Fibroblast of lung (primary cell): ENCODE measurements around the gene DPH5. TPM values are rescaled to one million over a fixed set of nuclear protein-coding genes. Genes with fewer than 3 reads are reported as not detected.
"Not testable (repeated sequence)": the region's sequence is repeated elsewhere in the genome, so short reads cannot be mapped to it uniquely, and the experiment has no call there.

Experiments
- DNase-seq, 2 donors: peaks; one replicate each; pipeline versions ENCODE4 v3.0.0 to v3.0.0-alpha.2; 2010; ENCODE audit warnings: low read depth in 2 of 2
- H2AFZ ChIP-seq: 2 replicates; pipeline ENCODE4 v1.5.1; 2012; ENCODE audit warnings: low read length, control low read depth, inconsistent platforms
- H3K27ac ChIP-seq: 2 replicates; pipeline ENCODE4 v1.5.1; 2011; ENCODE audit warnings: low read length, control low read depth; ENCODE audit not compliant: insufficient read depth
- H3K27me3 ChIP-seq: 2 replicates; pipeline ENCODE4 v1.5.1; 2011; ENCODE audit warnings: mild to moderate bottlenecking, low read length; ENCODE audit not compliant: control insufficient read depth, insufficient read depth
- H3K36me3 ChIP-seq: 2 replicates; pipeline ENCODE4 v1.5.1; 2011; ENCODE audit warnings: low read length; ENCODE audit not compliant: control insufficient read depth, insufficient read depth
- H3K4me1 ChIP-seq: 2 replicates; pipeline ENCODE4 v1.5.1; 2011; ENCODE audit warnings: low read length; ENCODE audit not compliant: control insufficient read depth, insufficient read depth; ENCODE audit errors: extremely low read depth
- H3K4me2 ChIP-seq: 2 replicates; pipeline ENCODE4 v1.5.1; 2011; ENCODE audit warnings: low read length, control low read depth; ENCODE audit not compliant: insufficient read depth; ENCODE audit errors: extremely low read depth
- H3K4me3 ChIP-seq, 4 experiments: fragments of 200-600 bp in 1 of 4; sonication (generic) in 1 of 4; replicated peaks in 1 of 4; 2 replicates each; pipeline ENCODE4 v1.5.1; 2011 to 2016; ENCODE audit warnings: low read length in 4 of 4, low read depth in 3 of 4, mild to moderate bottlenecking in 3 of 4, control low read depth in 2 of 4, inconsistent platforms in 1 of 4, mixed read lengths in 1 of 4; ENCODE audit not compliant: insufficient read depth in 1 of 4; ENCODE audit errors: control extremely low read depth in 1 of 4
- H3K79me2 ChIP-seq: 2 replicates; pipeline ENCODE4 v1.5.1; 2012; ENCODE audit warnings: mild to moderate bottlenecking, low read length, inconsistent platforms; ENCODE audit not compliant: control insufficient read depth, insufficient read depth
- H3K9ac ChIP-seq: 2 replicates; pipeline ENCODE4 v1.5.1; 2011; ENCODE audit warnings: mild to moderate bottlenecking, low read length, control low read depth; ENCODE audit not compliant: insufficient read depth
- H3K9me3 ChIP-seq: 2 replicates; pipeline ENCODE4 v1.5.1; 2012; ENCODE audit warnings: low read depth, low read length; ENCODE audit not compliant: control insufficient read depth, insufficient read depth
- H4K20me1 ChIP-seq: 2 replicates; pipeline ENCODE4 v1.5.1; 2011; ENCODE audit warnings: low read length; ENCODE audit not compliant: control insufficient read depth, insufficient read depth; ENCODE audit errors: extremely low read depth
- CTCF ChIP-seq, 2 donors: IDR thresholded peaks in 1 of 2; conservative IDR thresholded peaks in 1 of 2; 1 replicate in 1 of 2; 2 replicates in 1 of 2; pipeline ENCODE4 v1.5.1; 2011 to 2012; ENCODE audit warnings: low read length in 2 of 2, control low read depth in 1 of 2, inconsistent platforms in 1 of 2, low read depth in 1 of 2, mild to moderate bottlenecking in 1 of 2
- EZH2 ChIP-seq: IDR thresholded peaks from 2 replicates; pipeline ENCODE4 v1.5.1; 2012; ENCODE audit warnings: low read length, control low read depth, mild to moderate bottlenecking; ENCODE audit errors: missing control alignments
- polyA plus RNA-seq, 2 donors: library from polyadenylated mRNA; depleted of rRNA in 1 of 2; stranded (reverse) in 1 of 2; unstranded in 1 of 2; fragments of >200 nt; gene quantifications; 2 replicates each; pipeline ENCODE4 v1.2.1, GENCODE V29; 2011 to 2012; ENCODE audit warnings: missing spikeins in 1 of 2
- total RNA-seq: library from RNA; depleted of rRNA; stranded (reverse); fragments of >200 nt; gene quantifications from 2 replicates; pipeline ENCODE4 v1.2.1, GENCODE V29; 2014

The DPH5 gene
- total and polyA plus RNA-seq, 2 donors (not counting 1 experiment from before 2014, with no cell fraction given) = 39.8 to 40.8 TPM

GRCh38 chr1:101069158-101069557, 43.6 kb upstream of the DPH5 start:
- no peaks in the 10 kb centered on the region for H4K20me1 ChIP-seq
- no peak for DNase-seq
- H3K36me3 ChIP-seq = no peaks in the 10 kb centered on the region
- no peak for TF ChIP-seq CTCF (conservative IDR thresholded peaks at IDR 0.05 in 1 of 2, IDR thresholded peaks at IDR 0.05 in 1 of 2; ENCODE audit: low read depth in 1 of 2, low read length in 2 of 2)
- no peak for TF ChIP-seq EZH2
- H3K4me1 ChIP-seq = no peaks in the 10 kb centered on the region
- no peak overlapping the region for H3K4me3 ChIP-seq
- H3K9me3 ChIP-seq = no peaks in the 10 kb centered on the region
- no peaks in the 10 kb centered on the region for H3K79me2 ChIP-seq
- no peak overlapping the region for H3K9ac ChIP-seq
- H3K27me3 ChIP-seq = no peaks in the 10 kb centered on the region
- no peak overlapping the region for H3K27ac ChIP-seq
- H2AFZ ChIP-seq = no peak overlapping the region
- no peak overlapping the region for H3K4me2 ChIP-seq

- not testable (repeated sequence) for H3K27me3 ChIP-seq, H3K9ac ChIP-seq, H3K4me2 ChIP-seq, H3K9me3 ChIP-seq, DNase-seq, H4K20me1 ChIP-seq, H3K79me2 ChIP-seq, H3K4me1 ChIP-seq, H3K4me3 ChIP-seq, H2AFZ ChIP-seq, H3K27ac ChIP-seq, H3K36me3 ChIP-seq
Measured at GRCh38 chr1:101066937-101067335, 41.4 kb upstream of the DPH5 start.

- no peak for TF ChIP-seq EZH2
- TF ChIP-seq CTCF (conservative IDR thresholded peaks at IDR 0.05 in 1 of 2, IDR thresholded peaks at IDR 0.05 in 1 of 2; ENCODE audit: low read depth in 1 of 2, low read length in 2 of 2) = no peak
- Histone ChIP-seq H3K79me2 (no peaks in the 10 kb centered on the region), H3K9me3 (no peaks in the 10 kb centered on the region), H3K27me3 (no peaks in the 10 kb centered on the region), H4K20me1 (no peaks in the 10 kb centered on the region), H3K36me3 (no peaks in the 10 kb centered on the region), H3K4me2 (no peak overlapping the region), H3K27ac (no peak overlapping the region), H3K4me1 (no peaks in the 10 kb centered on the region), H3K4me3 (no peak overlapping the region), H2AFZ (no peak overlapping the region), H3K9ac (no peak overlapping the region)
- no peak for DNase-seq
Measured at GRCh38 chr1:101066260-101066936, 40.8 kb upstream of the DPH5 start.
